Chondrocyte (in vitro differentiated cells): ENCODE results near the gene LHFPL6. TPM values are rescaled to one million over a fixed set of nuclear protein-coding genes. Genes with fewer than 3 reads are reported as not detected.

ENCODE experiments used
- DNase-seq: peaks from one replicate; pipeline ENCODE4 v3.0.0; 2021; ENCODE audit warnings: mixed read lengths, low spot score
- H3K27ac Mint-ChIP-seq: one replicate; pipeline ENCODE4 v1.8.0; 2021; ENCODE audit warnings: mild to moderate bottlenecking, moderate library complexity, mixed read lengths; ENCODE audit not compliant: unreplicated experiment
- H3K27me3 Mint-ChIP-seq: 2 replicates; pipeline ENCODE4 v1.8.0; 2021; ENCODE audit warnings: low read depth, mixed read lengths
- H3K36me3 Mint-ChIP-seq: 2 replicates; pipeline ENCODE4 v1.8.0; 2021; ENCODE audit warnings: low read depth, mixed read lengths
- H3K4me1 Mint-ChIP-seq: 2 replicates; pipeline ENCODE4 v1.8.0; 2021; ENCODE audit warnings: low read depth, mild to moderate bottlenecking, mixed read lengths
- H3K4me3 Mint-ChIP-seq: one replicate; pipeline ENCODE4 v1.8.0; 2021; ENCODE audit warnings: mild to moderate bottlenecking, moderate library complexity, mixed read lengths; ENCODE audit not compliant: unreplicated experiment
- H3K9me3 Mint-ChIP-seq: 2 replicates; pipeline ENCODE4 v1.8.0; 2021; ENCODE audit warnings: low read depth, mixed read lengths
- total RNA-seq: library from RNA; stranded (reverse); gene quantifications from 3 replicates; pipeline ENCODE4 v1.2.1, GENCODE V29; 2021
- TF ChIP-seq, protein P1 (sequence below): fragments of 200-600 bp; sonication (generic); IDR thresholded peaks from 2 replicates; pipeline ENCODE4 v1.5.0; 2021; ENCODE audit warnings: antibody characterized with exemption, mild to moderate bottlenecking, moderate library complexity

Gene LHFPL6
- total RNA-seq, 1 donor from 2014 or later = 101 TPM

DNA sequence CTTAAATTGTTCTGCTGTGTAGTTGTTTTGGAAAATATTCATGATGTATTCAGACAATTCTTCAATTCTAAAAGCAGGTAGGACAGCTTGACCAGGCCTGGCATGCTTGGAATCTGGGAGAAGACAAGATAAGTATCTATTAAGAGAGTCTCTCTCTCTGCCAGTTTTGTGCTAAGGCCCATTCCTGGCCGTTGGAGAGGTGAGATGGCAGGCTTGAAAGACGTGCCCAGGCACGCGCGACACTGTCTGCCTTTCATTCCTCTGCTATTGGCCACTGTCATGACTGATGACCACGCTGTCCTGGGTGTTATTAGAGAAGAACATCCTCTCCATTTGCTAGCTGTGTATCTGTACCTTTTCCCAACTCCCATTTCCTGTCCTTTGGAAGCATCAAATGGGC lies 90.3 kb downstream of the LHFPL6 start:
- no peak overlapping the region for H3K4me3 Mint-ChIP-seq
- peaks cover 50% of the 10 kb centered on the region for H3K4me1 Mint-ChIP-seq
- TF ChIP-seq, protein P1, sequence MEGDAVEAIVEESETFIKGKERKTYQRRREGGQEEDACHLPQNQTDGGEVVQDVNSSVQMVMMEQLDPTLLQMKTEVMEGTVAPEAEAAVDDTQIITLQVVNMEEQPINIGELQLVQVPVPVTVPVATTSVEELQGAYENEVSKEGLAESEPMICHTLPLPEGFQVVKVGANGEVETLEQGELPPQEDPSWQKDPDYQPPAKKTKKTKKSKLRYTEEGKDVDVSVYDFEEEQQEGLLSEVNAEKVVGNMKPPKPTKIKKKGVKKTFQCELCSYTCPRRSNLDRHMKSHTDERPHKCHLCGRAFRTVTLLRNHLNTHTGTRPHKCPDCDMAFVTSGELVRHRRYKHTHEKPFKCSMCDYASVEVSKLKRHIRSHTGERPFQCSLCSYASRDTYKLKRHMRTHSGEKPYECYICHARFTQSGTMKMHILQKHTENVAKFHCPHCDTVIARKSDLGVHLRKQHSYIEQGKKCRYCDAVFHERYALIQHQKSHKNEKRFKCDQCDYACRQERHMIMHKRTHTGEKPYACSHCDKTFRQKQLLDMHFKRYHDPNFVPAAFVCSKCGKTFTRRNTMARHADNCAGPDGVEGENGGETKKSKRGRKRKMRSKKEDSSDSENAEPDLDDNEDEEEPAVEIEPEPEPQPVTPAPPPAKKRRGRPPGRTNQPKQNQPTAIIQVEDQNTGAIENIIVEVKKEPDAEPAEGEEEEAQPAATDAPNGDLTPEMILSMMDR = no peak
- H3K27ac Mint-ChIP-seq = no peak overlapping the region
- H3K36me3 Mint-ChIP-seq = no peaks in the 10 kb centered on the region
- no peak for DNase-seq
- H3K27me3 Mint-ChIP-seq = no peaks in the 10 kb centered on the region
- peaks cover 7% of the 10 kb centered on the region for H3K9me3 Mint-ChIP-seq

DNA sequence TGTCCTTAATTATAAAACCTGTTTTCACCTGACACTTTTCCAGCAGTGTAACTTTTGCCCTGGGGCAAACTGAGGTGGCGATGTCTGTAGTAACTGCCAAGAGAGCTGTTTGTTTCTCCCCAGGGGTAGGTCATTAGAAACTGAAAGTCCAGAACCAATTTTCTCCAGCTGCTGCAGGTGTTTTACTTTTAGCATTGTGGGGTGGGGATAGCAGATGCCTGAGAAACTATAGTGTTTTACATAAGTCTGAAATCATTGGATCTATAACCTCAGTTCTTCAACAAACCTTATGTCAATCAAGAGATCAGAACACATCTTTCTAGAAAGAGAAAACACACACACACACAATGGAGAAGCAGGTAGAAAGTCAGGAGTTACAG lies 92.7 kb downstream of the LHFPL6 start:
- H3K4me3 Mint-ChIP-seq = no peak overlapping the region
- peaks cover 47% of the 10 kb centered on the region for H3K4me1 Mint-ChIP-seq
- no peak for DNase-seq
- TF ChIP-seq, protein P1 = no peak
- no peaks in the 10 kb centered on the region for H3K27me3 Mint-ChIP-seq
- no peaks in the 10 kb centered on the region for H3K36me3 Mint-ChIP-seq
- H3K27ac Mint-ChIP-seq = no peak overlapping the region
- peaks cover 7% of the 10 kb centered on the region for H3K9me3 Mint-ChIP-seq

GRCh38 chr13:39509616-39510315 lies 93.2 kb downstream of the LHFPL6 start:
- TF ChIP-seq, protein P1 = no peak
- Mint-ChIP-seq H3K36me3 (no peaks in the 10 kb centered on the region), H3K27me3 (no peaks in the 10 kb centered on the region), H3K9me3 (peaks cover 7% of the 10 kb centered on the region), H3K4me3 (no peak overlapping the region), H3K4me1 (peaks cover 47% of the 10 kb centered on the region), H3K27ac (no peak overlapping the region)
- DNase-seq = no peak

DNA sequence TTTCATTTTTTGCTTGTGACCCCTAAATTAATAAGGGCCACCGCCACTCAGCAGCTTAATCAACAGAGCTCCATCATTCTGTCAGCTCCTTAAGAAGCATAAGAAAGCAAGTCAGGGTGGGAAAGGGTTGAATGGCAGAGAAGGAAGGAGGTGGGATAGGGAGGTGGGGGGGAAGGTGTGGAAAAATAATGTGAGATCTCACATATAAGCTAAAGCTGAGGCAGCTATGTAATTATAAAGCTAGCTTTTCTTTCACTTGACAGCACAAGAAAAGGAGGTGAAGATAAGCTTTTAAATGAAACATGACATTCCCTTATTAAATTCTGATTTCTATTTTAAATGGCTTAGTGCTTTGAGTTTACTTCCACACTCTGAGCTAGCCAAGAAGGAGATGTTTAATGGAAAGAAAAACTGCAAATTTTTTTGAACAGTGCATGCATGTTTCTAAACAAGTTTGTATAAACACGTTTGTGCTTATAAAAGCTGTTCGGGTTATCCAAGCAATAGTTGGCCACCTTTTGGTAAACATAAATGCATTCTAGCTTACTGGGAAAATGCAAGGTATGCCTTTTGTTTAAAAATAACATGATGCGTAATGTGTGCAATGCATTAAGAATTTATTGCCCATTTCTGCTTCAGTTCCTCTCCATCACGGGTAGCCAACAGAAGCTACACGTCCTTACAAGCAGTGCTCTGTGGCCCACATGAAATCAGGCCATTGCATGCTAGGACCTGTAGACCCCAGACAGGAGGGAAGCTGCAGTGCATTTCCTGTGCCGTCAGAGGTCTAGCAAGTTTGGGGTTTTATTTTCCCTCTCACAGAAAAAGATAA lies 96.2 kb downstream of the LHFPL6 start:
- peak overlapping the region; percentile 76 for H3K27ac Mint-ChIP-seq
- peaks cover 34% of the 10 kb centered on the region for H3K4me1 Mint-ChIP-seq
- H3K9me3 Mint-ChIP-seq = peaks cover 9% of the 10 kb centered on the region
- H3K4me3 Mint-ChIP-seq = no peak overlapping the region
- no peaks in the 10 kb centered on the region for H3K27me3 Mint-ChIP-seq
- no peaks in the 10 kb centered on the region for H3K36me3 Mint-ChIP-seq
- no peak for DNase-seq
- TF ChIP-seq, protein P1 = no peak

- Mint-ChIP-seq H3K27ac (no peak overlapping the region), H3K9me3 (peaks cover 9% of the 10 kb centered on the region), H3K4me1 (peaks cover 32% of the 10 kb centered on the region)
Measured at GRCh38 chr13:39505151-39505550, 97.8 kb downstream of the LHFPL6 start.

More at GRCh38 chr13:39505151-39505550, 97.8 kb downstream of the LHFPL6 start:
- TF ChIP-seq, protein P1 = no peak
- Mint-ChIP-seq H3K36me3 (no peaks in the 10 kb centered on the region), H3K27me3 (no peaks in the 10 kb centered on the region), H3K4me3 (no peak overlapping the region)
- DNase-seq = no peak
